Neuron (in vitro differentiated cells): ENCODE measurements around the gene TEX26.

Source experiments
- H2AFZ ChIP-seq: one replicate; pipeline ENCODE4 v1.6.1; 2013; ENCODE audit warnings: low read depth, mild to moderate bottlenecking, inconsistent platforms, low read length, moderate library complexity
- H3K27me3 ChIP-seq: one replicate; pipeline ENCODE4 v1.6.1; 2013; ENCODE audit warnings: low read length; ENCODE audit not compliant: insufficient read depth
- H3K36me3 ChIP-seq: one replicate; pipeline ENCODE4 v1.6.1; 2013; ENCODE audit warnings: low read length; ENCODE audit not compliant: insufficient read depth
- H3K4me1 ChIP-seq: one replicate; pipeline ENCODE4 v1.6.1; 2013; ENCODE audit warnings: low read length; ENCODE audit not compliant: insufficient read depth
- H3K4me3 ChIP-seq: 2 replicates; pipeline ENCODE4 v1.5.1; 2013; ENCODE audit warnings: mild to moderate bottlenecking, low read length, moderate library complexity
- H3K9me3 ChIP-seq: one replicate; pipeline ENCODE4 v1.6.1; 2013; ENCODE audit warnings: low read length

TEX26 gene

DNA sequence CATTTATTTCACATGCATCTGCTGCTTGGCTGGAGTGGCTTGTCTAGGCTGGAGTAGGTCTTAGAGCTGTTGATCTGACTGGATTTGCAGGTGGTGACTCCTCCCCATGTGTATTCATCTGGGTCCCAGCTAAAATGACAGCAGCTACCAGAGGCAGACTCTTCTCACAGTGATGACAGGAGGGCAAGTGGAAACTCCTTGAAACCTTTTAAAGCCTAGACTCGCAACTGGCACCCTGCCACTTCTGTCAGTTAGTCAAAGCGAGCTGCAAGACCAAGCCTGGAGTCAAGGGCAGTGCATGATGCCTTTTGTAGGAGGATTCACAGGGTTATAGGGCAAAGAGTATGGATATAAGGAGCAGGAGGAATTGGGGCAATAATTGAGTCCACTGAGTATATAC is 65.2 kb downstream of the TEX26 start:
- H3K4me1 ChIP-seq = peaks cover 28% of the 10 kb centered on the region
- peaks cover 3% of the 10 kb centered on the region for H3K9me3 ChIP-seq
- no peaks in the 10 kb centered on the region for H3K27me3 ChIP-seq
- no peaks in the 10 kb centered on the region for H3K36me3 ChIP-seq
- H2AFZ ChIP-seq = no peak overlapping the region
- no peak overlapping the region for H3K4me3 ChIP-seq

DNA sequence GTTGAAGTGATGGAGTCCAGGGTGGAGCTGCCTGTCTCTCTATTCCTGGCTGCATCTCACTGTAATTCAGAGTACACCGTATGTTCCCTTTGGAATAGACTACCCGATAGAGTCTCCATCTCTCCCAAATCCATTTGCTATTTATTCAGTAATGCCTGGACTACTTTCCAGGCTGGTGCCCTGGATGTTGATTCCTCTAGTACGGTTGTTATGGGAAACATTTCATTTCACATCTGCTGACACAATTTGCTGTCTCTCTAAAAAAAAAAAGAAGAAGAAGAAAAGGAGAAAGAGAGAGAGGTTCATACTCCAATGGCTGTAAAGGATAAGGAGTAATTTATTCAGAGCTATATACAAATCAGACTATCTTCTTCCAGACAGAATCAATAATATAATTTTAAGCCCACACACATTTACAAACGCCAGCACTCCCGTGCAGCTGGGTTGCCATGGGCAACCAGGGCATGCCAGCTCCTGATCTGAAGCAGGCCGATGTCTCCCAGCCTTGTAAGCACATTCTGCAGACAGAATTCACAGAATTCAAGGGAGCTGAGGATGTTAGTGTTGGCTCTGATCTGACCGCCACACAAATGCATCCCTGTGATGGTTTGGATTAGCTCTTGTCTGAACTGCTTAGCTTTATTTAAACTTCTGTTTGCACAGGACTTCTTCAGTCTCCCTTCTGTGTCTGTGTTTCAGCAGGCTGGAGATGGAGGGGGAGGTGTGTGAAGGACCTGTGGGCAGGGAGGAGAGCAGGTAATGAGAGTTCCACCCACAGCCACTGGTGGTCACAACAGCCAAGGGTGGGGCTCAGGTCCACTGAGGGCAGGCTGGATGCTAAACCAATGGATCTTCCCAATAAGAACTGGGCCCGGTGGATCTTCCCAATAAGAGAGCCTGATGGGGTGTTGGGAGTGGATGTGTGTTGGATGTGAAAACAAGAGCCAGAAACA is 66.0 kb downstream of the TEX26 start:
- Histone ChIP-seq H2AFZ (no peak overlapping the region), H3K27me3 (no peaks in the 10 kb centered on the region), H3K4me1 (peaks cover 28% of the 10 kb centered on the region), H3K9me3 (peaks cover 3% of the 10 kb centered on the region), H3K36me3 (no peaks in the 10 kb centered on the region), H3K4me3 (peak overlapping the region; percentile 3)

GRCh38 chr13:31000889-31001288 is 68.4 kb downstream of the TEX26 start:
- H3K4me1 ChIP-seq = peaks cover 27% of the 10 kb centered on the region
- no peak overlapping the region for H2AFZ ChIP-seq
- no peaks in the 10 kb centered on the region for H3K27me3 ChIP-seq
- H3K36me3 ChIP-seq = no peaks in the 10 kb centered on the region
- H3K9me3 ChIP-seq = peaks cover 3% of the 10 kb centered on the region
- H3K4me3 ChIP-seq = no peak overlapping the region

- H3K9me3 ChIP-seq = no peaks in the 10 kb centered on the region
- H3K4me3 ChIP-seq = no peak overlapping the region
- H3K27me3 ChIP-seq = no peaks in the 10 kb centered on the region
These were observed 69.2 kb downstream of the TEX26 start for GRCh38 chr13:31001647-31002046.

GRCh38 chr13:31005066-31005465 is 72.6 kb downstream of the TEX26 start:
- H3K4me3 ChIP-seq = no peak overlapping the region
- H3K9me3 ChIP-seq = no peaks in the 10 kb centered on the region
- no peaks in the 10 kb centered on the region for H3K27me3 ChIP-seq
- no peaks in the 10 kb centered on the region for H3K36me3 ChIP-seq
- H3K4me1 ChIP-seq = no peaks in the 10 kb centered on the region
- no peak overlapping the region for H2AFZ ChIP-seq

More at GRCh38 chr13:31001647-31002046, 69.2 kb downstream of the TEX26 start:
- no peak overlapping the region for H2AFZ ChIP-seq
- H3K36me3 ChIP-seq = no peaks in the 10 kb centered on the region
- peaks cover 25% of the 10 kb centered on the region for H3K4me1 ChIP-seq

DNA sequence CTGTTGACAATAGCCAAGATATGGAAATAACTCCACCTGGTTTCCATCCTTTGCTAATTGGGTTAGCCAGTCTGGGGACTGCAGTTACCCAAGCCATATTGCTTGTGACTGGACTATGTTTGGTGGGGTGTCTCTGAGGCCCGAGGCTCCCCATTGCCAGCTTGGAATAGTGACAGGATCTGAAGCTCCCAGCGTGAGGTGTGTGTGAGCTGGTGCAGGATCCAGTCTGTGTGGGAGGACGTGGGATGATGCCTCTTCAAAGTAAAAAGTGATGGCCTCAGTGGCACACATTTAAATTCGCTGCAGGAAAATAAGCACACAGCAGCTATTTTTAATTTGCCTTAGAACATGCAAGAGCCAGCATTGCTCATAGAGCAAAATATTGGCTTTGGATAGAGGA is 75.0 kb downstream of the TEX26 start:
- no peak overlapping the region for H3K4me3 ChIP-seq
- H3K9me3 ChIP-seq = no peaks in the 10 kb centered on the region
- peaks cover 18% of the 10 kb centered on the region for H3K4me1 ChIP-seq
- H3K36me3 ChIP-seq = no peaks in the 10 kb centered on the region
- no peak overlapping the region for H2AFZ ChIP-seq
- H3K27me3 ChIP-seq = no peaks in the 10 kb centered on the region

GRCh38 chr13:31008400-31009115 is 76.1 kb downstream of the TEX26 start:
- peaks cover 22% of the 10 kb centered on the region for H3K4me1 ChIP-seq
- no peaks in the 10 kb centered on the region for H3K36me3 ChIP-seq
- no peak overlapping the region for H3K4me3 ChIP-seq
- no peak overlapping the region for H2AFZ ChIP-seq
- no peaks in the 10 kb centered on the region for H3K27me3 ChIP-seq
- H3K9me3 ChIP-seq = no peaks in the 10 kb centered on the region

GRCh38 chr13:31009166-31009565 is 76.7 kb downstream of the TEX26 start:
- Histone ChIP-seq H3K27me3 (no peaks in the 10 kb centered on the region), H3K36me3 (no peaks in the 10 kb centered on the region), H2AFZ (no peak overlapping the region), H3K9me3 (no peaks in the 10 kb centered on the region), H3K4me3 (no peak overlapping the region), H3K4me1 (peaks cover 22% of the 10 kb centered on the region)

DNA sequence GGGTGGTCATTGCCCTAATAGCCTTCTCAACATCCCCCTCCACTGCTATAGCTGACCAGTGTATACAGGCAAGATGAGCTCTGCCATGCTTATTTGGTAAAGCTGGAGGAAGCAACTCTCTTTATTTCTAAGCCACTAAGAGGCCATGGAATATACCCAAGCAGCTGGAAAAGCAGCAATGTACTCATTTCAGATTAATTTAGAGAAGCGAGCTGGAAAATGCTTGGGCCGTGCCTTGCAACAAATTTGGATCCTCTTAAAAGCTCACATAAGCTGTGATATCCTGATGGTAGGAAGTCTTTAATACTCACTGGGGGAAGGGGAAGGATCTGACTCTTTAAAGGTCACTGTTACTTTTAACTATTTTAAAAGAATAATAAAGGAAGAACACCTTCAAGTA is 77.8 kb downstream of the TEX26 start:
- Histone ChIP-seq H3K4me1 (peaks cover 22% of the 10 kb centered on the region), H3K27me3 (no peaks in the 10 kb centered on the region), H3K9me3 (no peaks in the 10 kb centered on the region), H3K4me3 (no peak overlapping the region), H3K36me3 (no peaks in the 10 kb centered on the region), H2AFZ (no peak overlapping the region)

DNA sequence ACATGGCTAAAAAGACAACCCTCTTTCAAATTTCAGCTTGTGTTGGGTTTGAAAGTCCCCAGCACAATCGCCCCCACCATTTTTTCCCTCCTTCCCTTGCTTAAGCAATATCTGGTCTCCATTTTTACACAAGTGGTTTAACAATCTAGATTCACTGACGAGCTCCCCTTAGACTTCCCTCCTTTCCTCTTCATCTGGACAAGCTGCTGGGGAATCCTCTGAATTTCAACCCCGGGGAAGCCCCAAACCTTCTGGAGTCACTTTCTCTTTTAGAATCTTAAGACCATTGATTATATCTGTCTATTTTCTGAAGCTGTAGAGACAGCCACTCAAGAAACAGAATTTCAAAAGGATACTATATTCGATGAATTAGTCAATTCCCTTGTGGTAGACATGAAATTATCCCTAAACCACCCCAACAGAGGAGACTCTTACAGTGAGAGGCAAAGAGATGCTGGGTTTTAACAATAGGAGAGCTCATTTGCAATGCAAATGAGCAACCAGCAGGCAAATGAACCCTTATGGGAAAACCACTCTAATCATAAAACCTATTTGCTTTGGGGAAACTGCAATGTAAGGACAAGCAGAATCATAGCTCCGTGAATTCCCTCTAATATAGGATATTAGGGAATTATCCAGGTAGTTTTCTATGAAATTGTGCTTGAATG is 78.9 kb downstream of the TEX26 start:
- Histone ChIP-seq H3K4me1 (peaks cover 22% of the 10 kb centered on the region), H3K36me3 (no peaks in the 10 kb centered on the region), H2AFZ (no peak overlapping the region), H3K9me3 (no peaks in the 10 kb centered on the region), H3K27me3 (no peaks in the 10 kb centered on the region), H3K4me3 (no peak overlapping the region)

GRCh38 chr13:31011901-31012654 is 79.6 kb downstream of the TEX26 start:
- Histone ChIP-seq H3K4me3 (no peak overlapping the region), H2AFZ (no peak overlapping the region), H3K27me3 (no peaks in the 10 kb centered on the region), H3K4me1 (peaks cover 22% of the 10 kb centered on the region), H3K9me3 (no peaks in the 10 kb centered on the region), H3K36me3 (no peaks in the 10 kb centered on the region)

- Histone ChIP-seq H3K36me3 (no peaks in the 10 kb centered on the region), H3K4me1 (peaks cover 22% of the 10 kb centered on the region), H3K9me3 (no peaks in the 10 kb centered on the region), H3K27me3 (no peaks in the 10 kb centered on the region), H2AFZ (no peak overlapping the region), H3K4me3 (no peak overlapping the region)
These were observed 80.2 kb downstream of the TEX26 start for GRCh38 chr13:31012655-31013024.
